Right forelimb (tissue), 1 donor: Measurements from ENCODE around the gene RPL15.

Experiments used
- DNase-seq: peaks from one replicate; pipeline ENCODE4 v3.0.0-alpha.2; 2018

RPL15 gene

DNA sequence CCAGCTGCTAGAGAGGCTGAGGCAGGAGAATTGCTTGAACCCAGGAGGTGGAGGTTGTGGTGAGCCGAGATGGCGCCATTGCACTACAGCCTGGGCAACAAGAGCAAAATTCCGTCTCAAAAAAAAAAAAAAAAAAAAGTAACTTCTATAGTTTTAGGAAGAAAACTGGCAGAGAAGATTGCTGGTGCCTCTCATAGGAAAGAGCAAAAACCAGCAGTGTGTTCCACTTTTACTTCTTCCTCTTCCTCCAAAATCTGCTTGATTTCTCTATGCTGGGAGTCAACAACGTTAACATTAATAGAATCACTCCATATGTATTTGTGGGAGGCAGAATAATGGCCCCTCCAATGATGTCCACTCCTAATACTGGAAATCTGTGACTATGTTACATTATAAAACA is 15.6 kb downstream of the RPL15 start:
- DNase-seq = no peak

DNA sequence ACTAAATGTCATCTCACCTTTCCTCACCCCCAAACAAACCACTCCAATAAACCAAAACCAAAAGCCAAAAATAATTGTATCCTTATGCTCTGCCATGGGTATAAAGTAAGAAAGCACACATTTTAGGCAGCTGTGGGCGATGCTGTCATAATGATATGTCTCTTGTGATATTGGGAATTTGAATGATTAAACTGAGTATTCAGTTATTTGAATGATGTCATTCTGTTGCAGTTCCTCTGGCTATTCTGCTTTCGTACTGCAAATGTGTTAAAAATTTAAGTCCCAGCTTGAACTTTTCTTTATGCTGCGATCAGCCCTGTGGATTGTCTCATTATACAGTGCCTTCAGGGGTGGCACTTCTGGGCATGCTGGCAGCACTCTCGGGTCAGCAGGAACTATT is 17.3 kb downstream of the RPL15 start:
- no peak for DNase-seq

DNA sequence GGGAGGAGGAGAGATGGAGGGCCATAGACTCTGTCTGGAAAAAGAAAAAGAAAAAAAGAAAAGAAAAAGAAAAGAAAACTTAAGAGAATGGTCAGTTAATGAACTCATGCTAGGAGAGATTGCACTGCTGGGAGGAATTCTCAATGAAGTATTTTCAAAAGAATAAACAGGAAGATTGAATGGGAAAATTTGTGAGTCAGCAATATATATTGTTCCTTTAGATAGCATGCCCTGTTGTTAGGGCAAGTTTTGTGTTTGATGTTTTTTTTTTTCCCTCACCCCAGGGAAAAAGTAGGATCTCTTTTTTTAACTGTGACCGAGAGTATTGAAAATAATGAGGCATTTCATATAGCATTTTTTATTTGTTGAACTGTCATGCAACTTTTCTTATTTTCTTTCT is 20.4 kb downstream of the RPL15 start:
- no peak for DNase-seq

DNA sequence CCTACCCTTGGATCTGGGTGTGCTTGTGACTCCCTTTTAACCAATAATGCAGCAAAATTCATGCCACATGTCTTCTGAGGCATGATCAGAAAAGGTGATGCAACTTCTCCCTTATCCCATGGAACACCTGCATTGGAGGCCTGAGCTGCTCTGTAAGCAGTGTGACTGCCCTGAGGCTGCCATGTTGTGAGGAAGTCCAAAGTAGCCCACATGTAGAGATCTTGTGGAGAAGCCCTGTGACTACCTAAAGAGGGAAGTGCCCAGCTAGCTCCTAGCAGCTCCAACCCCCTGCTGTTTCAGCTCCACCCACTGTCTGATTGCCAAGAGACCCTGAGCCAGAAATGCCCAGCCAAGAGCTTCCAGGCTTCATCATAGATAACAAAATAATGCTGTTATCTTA is 21.8 kb downstream of the RPL15 start:
- DNase-seq = no peak

DNA sequence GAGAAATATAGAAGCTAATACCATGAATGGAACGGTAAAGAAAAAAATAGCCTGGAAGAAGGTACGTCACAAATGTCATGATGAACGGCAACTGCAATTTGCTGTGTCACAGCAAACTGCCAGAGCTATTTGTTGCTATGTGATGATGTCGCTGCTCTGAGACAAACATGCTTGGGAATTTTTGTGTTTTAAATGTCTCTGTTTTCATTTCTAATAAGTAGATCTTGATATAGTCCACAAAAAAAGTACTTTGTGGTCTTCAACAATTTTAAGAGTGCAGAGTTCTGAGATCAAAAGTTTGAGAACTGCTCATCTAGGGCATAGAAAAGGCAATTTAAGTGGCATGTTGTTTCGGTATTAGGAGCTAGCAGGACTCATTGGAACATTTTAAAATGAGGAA is 23.8 kb downstream of the RPL15 start:
- DNase-seq = no peak

DNA sequence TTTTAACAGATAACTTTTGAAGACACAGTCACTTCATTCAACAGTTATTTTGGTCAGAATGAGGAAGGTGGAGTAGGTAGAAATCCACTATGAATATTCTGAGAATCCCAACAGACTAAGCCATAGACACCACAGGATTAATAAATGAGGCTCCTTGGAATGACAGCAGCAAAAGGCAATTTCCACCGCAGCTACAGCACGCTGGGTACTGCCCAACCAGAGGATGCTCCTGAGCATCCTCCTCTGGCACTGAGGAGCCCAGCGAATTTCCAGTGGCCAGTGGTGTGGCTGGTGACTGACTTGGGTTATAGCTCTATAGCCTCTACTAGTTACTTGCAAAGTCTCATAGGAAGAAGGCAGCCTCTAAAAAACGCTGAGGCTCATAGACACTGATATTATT is 24.5 kb downstream of the RPL15 start:
- no peak for DNase-seq

DNA sequence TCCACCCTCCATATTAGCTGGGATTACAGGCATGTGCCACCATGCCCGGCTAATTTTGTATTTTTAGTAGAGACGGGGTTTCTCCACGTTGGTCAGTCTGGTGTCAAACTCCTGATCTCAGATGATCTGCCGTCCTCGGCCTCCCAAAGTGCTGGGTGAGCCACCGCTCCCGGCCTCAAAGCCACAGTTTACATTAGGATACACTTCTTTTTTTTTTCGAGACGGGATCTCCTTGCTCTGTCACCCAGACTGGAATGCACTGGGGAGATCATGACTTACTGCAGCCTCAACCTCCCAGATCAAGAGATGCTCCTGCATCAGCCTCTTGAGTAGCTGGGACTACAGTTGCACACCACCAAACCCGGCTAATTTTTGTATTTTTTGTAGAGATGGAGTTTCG is 25.6 kb downstream of the RPL15 start:
- no peak for DNase-seq

DNA sequence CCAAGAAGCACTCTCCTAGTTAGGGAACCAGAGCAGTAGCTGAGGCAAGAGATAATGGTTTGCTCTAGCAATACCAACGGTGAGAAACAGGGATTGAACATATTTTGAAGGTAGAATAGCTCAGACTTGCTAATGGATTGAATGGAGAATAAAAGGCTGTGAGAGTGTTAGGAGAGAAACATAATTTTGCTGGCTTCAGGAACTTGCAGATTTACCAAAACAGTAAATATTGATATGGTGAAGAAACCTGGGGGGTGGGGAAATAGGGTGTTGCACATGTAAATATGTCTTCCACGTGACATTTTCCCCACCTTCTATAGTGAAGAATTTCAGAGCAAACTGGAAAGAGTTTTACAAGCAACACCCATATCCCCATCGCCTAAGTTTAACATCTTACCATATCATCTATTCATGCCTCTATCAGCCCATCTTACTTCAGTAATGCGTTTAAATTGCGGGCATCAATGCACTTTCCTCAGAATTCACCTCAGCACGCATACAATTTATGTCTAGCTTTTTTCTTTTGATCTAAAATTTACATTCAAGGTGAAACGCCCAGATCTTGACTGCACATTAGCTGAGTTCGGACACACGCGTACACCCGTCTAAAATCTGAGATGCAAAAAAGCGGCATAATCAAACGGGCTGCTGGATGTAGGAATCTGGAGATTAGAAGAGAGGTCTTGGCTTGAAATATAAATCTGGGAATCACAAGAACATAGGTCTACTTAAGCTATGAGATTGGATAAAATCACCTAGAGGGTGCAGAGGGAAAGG is 27.3 kb downstream of the RPL15 start:
- no peak for DNase-seq

DNA sequence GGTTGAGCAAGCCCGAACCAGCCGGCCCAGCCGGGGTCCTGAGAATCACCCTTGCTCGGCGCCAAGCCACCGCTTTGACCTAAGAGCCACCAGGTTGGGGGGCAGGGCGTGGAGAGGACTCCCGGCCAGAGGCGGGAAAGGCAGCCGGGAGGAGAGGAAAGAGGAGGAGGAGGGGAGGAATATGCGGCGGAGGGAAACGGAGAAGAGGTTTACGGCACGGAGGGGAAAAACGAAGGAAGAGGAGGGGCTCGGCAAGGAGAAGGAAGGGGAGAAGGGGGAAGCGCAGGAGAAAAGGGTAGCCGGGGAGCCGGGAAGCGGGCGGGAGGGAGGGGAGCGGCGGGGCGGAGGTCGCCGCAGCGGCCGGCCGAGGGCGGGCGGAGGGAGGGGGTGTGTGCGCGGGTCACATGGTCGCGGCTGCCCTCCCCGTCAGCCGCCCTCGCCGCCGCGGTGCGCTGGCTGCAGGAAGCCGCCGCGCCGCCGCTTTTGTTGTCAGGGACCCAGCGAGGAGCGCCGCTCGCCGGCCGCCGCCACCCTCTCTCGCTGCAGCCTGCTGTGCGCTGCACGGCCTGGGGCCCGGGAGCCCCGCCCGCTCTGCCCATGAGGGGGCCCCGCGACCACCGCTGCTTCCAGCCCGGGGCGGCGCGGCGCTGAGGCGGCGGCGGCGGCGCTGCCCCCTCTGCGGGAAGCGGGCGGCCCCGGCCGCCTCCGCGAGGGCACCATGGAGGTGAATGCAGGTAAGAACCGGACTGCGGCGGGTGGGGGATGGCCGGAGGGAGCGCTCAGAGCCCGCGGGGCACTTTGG is 28.1 kb downstream of the RPL15 start, which contains the start of gene NR1D2:
Gene NR1D2, plus strand, starts transcription at position 426 of the 802 bp plus-strand sequence. Its CDS starts 293 bp downstream, at position 719.
- DNase-seq = peak; percentile 87

DNA sequence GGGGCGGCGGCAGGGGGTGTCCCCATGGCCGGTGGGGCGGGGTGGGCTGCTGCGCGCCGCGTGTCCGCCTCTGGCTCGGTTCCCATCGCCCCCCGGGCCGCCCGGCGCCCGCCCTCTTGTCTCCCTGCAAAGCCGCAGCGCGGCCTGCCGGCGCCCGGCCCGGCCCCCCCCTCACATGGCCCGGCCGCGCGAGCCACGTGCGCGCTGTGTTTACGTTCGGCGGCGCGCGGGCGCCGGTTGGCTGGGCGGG is 28.7 kb downstream of the RPL15 start:
- DNase-seq = no peak

DNA sequence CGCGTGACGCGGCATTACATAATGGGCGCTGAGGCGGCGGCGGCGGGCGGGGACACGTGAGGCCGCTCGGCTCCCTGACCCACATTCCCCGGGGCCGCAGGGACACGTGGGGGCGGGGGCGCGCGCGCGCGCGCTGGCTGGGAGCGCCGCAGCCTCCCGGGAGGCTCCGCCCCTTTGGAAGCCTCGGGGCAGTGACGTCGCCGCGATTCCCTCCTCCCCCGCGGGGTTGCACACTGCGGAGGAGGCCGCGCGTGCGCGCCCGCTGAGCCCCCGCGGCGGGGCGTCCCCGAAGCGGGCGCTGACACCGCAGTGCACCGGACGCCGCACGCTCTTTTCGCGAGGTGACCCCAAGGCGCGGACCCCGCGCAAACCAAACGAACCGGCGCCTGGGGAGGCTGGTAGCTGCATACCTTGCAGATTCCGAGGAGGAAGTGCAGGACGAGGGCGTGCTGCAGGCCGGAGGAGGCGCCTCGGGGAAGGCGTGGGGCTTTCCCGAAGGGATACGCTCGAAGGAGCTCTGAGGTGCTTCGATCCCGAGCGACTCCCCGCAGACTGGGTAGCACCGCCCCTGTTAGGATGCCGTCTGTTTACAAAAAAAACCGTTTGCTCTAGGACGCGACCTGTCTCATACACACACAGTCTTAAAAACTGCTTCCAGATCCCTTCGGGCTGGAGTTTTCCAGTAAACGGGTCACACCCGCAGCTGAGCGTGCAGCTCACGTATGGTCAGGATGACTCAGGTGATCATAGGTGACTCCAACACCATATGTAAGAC is 29.2 kb downstream of the RPL15 start:
- DNase-seq = peak; percentile 98

DNA sequence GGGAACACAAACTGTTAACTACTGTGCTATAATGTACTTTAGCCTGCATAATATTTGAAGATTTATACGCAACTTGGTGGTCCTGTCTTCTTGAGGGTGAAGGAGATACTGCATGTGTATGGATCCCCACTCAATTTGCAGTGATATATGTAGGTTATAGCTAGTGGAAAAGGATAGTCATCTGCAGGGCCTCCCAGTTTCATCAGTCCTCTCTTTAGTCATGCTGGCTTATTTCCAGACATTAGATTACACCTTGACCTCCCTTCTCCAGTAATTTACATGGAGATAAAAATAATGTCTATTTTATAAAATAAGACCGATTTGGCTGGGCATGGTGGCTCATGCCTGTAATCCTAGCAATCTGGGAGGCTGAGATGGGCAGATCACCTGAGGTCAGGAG is 31.8 kb downstream of the RPL15 start:
- DNase-seq = no peak

DNA sequence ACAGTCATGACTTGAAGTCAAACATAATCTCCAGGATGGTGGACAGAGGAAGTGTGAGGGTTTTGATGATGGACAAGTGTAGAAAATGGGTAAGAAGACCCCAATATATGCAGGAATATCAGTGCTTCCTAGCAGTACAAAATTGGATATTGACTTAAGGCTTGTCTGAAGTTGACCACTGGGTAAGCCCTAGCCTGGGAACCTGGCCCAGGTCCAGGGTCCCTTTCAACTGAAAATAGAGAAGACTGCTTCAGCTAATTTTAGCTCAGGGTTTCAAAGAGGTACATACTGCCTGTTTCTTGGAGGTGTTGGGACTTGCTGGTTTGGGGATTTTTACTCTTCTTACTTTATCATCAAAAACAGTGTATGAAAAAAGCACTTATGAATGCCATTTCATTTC is 32.9 kb downstream of the RPL15 start:
- DNase-seq = no peak

DNA sequence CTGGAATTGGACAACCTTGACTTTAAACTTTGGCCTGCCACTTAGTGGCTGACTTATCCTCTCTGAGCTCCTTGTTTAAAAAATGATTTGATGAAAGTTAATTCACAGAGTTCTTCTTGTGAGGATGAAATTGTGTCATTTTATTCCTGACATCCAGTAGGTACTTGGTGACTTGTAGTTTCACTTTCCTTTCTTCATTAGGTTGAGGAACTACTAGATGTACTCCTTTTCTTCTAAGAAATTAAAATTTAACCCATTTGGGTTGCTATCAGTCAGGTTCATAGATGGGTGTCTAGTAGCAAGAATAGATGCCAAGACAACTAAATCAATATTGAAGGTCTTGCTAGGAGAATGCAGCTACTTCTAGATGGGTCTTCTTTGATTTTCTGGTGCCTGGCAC is 33.4 kb downstream of the RPL15 start:
- DNase-seq = no peak

DNA sequence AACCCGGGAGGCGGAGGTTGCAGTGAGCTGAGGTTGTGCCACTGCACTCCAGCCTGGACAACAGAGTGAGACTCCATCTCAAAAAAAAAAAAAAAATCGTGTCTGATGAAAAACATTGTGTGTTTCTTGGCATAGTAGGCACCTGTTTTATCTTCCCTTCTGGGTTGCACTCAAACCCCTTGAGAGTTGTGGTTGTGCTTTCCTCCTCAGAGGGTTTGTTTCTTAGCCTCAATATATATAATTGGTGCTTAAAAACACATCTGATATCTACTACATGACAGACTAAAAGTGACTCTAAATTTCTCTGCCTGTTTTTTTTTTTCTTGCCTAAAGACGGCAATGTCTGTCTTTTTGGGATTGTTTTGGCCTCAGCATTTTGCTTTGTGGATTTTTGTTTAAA is 35.7 kb downstream of the RPL15 start:
- DNase-seq = no peak

DNA sequence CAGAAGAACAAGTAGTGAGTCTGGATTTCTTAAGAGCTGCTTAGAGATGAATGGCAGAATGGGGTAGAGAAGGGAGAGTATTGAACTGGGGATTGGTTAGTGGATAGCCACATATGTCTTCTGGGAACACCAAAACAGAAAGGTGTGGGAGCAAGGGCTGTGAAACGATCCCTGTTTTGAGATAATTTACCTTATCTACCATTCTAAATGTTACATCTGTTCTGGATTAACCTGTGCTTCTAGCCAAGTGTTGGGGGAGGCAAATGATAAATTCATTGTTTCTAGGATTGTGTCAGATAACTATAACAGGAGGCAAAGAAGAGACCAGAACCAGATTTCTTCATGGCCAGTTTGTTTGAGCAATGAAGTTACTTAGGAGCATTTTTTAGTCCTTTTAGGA is 36.6 kb downstream of the RPL15 start:
- no peak for DNase-seq

DNA sequence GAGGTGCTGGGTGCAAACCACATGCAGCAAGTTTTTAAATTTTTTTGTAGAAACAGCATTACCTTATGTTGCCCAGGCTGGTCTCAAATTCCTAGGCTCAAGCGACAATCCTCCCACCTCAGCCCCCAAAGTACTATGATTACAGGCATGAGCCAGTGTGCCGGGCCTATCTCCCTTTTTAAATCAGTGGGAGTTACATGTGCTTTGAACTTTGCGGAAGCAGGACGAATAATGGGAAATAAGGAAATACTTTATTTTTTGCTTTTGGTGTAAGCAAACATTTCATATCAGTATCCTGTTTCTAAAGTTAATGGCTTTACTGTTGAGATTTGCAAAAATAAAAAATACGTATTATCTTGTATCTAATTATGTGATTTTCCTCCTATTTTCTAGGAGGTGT is 37.2 kb downstream of the RPL15 start:
- no peak for DNase-seq

DNA sequence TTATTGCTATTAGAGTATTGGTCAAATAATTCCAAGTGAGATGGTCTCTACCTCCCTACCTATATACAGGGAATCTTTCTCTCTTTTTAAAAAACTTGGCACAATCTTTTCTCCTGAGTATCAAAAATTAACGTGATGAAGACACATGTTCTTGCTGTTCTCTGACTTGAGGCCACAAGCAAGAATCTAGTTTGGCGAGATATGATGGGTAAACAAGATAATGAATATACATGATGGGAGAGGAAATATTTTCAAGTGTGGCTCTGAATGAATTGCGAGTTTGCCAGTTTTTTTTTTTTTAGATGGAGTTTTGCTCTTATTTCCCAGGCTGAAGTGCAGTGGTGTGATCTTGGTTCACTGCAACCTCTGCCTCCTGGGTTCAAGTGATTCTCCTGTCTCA is 39.8 kb downstream of the RPL15 start:
- DNase-seq = no peak

DNA sequence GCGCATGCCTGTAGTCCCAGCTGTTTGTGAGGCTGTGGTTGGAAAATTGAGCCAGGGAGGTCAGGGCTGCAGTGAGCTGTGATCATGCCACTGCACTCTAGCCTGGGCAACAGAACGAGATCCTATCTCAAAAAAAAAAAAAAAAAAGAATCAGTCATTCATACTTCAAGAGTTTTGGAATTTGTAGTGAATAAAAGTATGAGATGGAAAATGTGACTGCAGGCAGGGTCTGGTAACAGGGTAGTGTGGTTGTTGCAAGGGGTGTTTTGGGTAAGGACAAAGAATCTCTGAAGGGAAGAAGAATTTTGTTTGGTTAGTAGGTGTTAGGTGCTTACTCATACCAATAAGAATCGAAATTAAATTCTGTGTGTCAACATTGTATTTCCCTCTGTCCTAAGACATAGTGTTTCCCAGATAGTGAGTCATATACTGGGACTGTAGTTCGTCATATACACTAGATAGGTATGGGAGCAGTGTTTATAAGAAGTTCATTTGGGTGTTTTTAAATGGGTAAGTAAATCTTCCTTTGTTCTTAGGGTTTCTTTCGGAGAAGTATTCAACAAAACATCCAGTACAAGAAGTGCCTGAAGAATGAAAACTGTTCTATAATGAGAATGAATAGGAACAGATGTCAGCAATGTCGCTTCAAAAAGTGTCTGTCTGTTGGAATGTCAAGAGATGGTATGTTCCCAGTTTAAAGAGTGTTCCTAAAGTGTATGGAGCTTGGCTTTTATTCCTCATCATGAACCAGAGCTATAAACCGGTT is 42.4 kb downstream of the RPL15 start:
- DNase-seq = no peak

DNA sequence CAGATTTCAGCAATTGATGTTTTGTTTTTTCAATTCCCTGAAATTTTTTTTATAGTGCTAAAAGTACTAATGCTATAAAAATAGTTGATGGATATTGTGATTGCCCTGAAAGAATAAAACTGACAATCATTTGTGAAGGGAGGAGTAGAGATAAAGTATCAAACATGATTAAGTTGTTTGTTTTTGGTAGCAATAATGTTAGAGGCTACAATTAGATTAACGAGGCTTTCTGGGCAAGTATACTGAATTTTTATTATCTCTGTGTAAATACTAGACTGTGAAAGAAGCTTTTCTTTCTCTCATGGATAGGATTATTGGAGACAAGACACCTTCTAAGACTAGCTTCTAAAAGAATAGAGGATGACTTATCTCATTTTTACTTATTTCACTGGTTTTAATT is 43.7 kb downstream of the RPL15 start:
- no peak for DNase-seq

DNA sequence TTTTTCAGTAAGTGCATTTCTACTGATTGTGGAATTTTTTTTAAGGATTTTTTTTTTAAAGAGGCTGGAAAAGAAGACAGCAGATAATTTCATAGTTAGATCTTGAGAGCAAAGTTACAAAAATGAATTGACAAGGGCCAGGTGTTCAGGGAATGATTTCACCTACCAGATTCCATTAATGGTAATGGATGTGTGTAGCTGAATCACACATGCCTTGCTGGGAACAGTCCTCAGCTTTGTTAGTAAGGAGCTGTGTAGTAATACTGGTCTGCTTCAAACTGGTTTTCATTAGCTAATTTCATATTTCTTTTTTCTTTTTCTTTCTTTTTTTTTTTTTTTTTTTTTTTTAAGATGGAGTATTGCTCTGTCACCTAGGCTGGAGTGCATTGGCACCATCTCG is 44.1 kb downstream of the RPL15 start:
- no peak for DNase-seq

DNA sequence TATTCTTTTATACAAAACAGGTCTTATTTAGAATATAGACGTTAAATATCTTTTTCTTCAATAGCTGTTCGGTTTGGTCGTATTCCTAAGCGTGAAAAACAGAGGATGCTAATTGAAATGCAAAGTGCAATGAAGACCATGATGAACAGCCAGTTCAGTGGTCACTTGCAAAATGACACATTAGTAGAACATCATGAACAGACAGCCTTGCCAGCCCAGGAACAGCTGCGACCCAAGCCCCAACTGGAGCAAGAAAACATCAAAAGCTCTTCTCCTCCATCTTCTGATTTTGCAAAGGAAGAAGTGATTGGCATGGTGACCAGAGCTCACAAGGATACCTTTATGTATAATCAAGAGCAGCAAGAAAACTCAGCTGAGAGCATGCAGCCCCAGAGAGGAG is 45.0 kb downstream of the RPL15 start:
- no peak for DNase-seq

DNA sequence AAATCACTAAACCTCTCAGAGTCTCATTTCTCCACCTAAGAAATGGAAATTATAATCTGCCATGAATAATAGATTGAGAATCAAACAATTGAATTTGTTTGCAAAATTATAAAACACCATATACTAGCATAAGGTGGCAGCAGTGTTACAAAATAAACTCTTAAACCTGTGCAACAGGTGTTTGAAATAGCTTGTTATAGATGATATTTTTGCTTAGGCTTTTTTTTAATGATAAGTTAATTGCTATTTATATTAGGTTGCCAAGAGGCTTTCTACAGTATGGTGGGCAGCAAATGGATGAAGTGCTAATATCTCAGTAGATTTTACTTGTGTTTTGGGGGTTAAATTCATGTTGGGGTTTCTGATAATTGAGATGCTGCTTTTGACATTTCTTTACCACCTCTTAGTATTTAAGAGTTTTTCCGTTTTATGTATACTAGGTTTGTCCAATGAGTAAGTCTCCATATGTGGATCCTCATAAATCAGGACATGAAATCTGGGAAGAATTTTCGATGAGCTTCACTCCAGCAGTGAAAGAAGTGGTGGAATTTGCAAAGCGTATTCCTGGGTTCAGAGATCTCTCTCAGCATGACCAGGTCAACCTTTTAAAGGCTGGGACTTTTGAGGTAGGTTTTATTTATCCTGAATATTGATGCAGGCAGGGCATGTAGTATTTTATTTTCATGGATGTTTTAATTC is 47.8 kb downstream of the RPL15 start:
- no peak for DNase-seq
